PC-9 (cell line): Measurements from ENCODE around the gene R3HDML. TPM values are rescaled to one million over a fixed set of nuclear protein-coding genes. Genes with fewer than 3 reads are reported as not detected.

Experiments used
- BruUV-seq: library from RNA; stranded (reverse); fragments of 400-500 nt; replicated peaks from 2 replicates; lab custom pipeline; 2021; lab: Mats Ljungman, UMichigan
- CTCF ChIA-PET: fragments of 300-600 bp; sonication (Branson Sonifier 250); formaldehyde crosslinking; loops from one replicate; lab custom pipeline; 2022; ENCODE audit warnings: antibody characterized with exemption; lab: Charles Lee
- POLR2A ChIA-PET: fragments of 300-600 bp; sonication (Branson Sonifier 250); formaldehyde crosslinking; loops from one replicate; lab custom pipeline; 2022; ENCODE audit warnings: antibody characterized with exemption; ENCODE audit not compliant: unreplicated experiment; lab: Charles Lee
- DNase-seq, 2 experiments: peaks; one replicate each; pipeline versions ENCODE4 v3.0.0 to v3.0.0-alpha.2; 2015 to 2022; ENCODE audit warnings: mixed read lengths in 1 of 2
- H2AFZ ChIP-seq: fragments of 200-600 bp; sonication (generic); 2 replicates; pipeline ENCODE4 v1.8.1; 2017; ENCODE audit warnings: antibody characterized with exemption
- H3F3A ChIP-seq: fragments of 200-600 bp; sonication (generic); 2 replicates; pipeline ENCODE4 v1.8.1; 2017; ENCODE audit warnings: antibody characterized with exemption, mild to moderate bottlenecking, low read depth; ENCODE audit not compliant: insufficient read depth
- H3K27ac ChIP-seq: fragments of 200-600 bp; sonication (generic); 2 replicates; pipeline ENCODE4 v1.6.1; 2016; ENCODE audit warnings: mixed run types
- H3K27me3 ChIP-seq: fragments of 200-600 bp; sonication (generic); 2 replicates; pipeline ENCODE4 v1.6.1; 2016; ENCODE audit warnings: low read depth, mixed run types; ENCODE audit not compliant: insufficient read depth
- H3K36me3 ChIP-seq: fragments of 200-600 bp; sonication (generic); 2 replicates; pipeline ENCODE4 v1.6.1; 2016; ENCODE audit warnings: low read depth, mixed run types
- H3K4me1 ChIP-seq: fragments of 200-600 bp; sonication (generic); replicated peaks from 2 replicates; pipeline ENCODE4 v1.6.1; 2016; ENCODE audit warnings: mixed run types; ENCODE audit not compliant: insufficient read depth
- H3K4me2 ChIP-seq: fragments of 200-600 bp; sonication (generic); 2 replicates; pipeline ENCODE4 v1.6.1; 2017; ENCODE audit warnings: mixed run types
- H3K4me3 ChIP-seq: fragments of 200-600 bp; sonication (generic); 2 replicates; pipeline ENCODE4 v1.6.1; 2016; ENCODE audit warnings: mixed run types
- H3K79me2 ChIP-seq: fragments of 200-600 bp; sonication (generic); 2 replicates; pipeline ENCODE4 v1.6.1; 2017; ENCODE audit warnings: low read depth, mixed run types
- H3K9me2 ChIP-seq: fragments of 200-600 bp; sonication (generic); 2 replicates; pipeline ENCODE4 v1.8.1; 2017; ENCODE audit warnings: mild to moderate bottlenecking; ENCODE audit not compliant: insufficient read depth
- H3K9me3 ChIP-seq: fragments of 200-600 bp; sonication (generic); 2 replicates; pipeline ENCODE4 v1.8.1; 2016; ENCODE audit warnings: low read depth; ENCODE audit not compliant: insufficient read depth
- H4K20me1 ChIP-seq: fragments of 200-600 bp; sonication (generic); 2 replicates; pipeline ENCODE4 v1.8.1; 2017; ENCODE audit not compliant: insufficient read depth
- EZH2 ChIP-seq: fragments of 200-600 bp; sonication (generic); IDR thresholded peaks from 2 replicates; pipeline ENCODE4 v1.8.0; 2017; ENCODE audit warnings: antibody characterized with exemption, low read depth
- intact Hi-C: fragments of 100-400 bp; cut with micrococcal nuclease; formaldehyde crosslinking; loops from one replicate; pipeline ENCODE4 v1.10.0; 2022; ENCODE audit not compliant: unreplicated experiment
- total RNA-seq: library from RNA; stranded (reverse); gene quantifications from 2 replicates; pipeline ENCODE4 v1.2.3, GENCODE V29; 2021
- TF ChIP-seq, protein P1 (sequence below): fragments of 200-600 bp; sonication (generic); conservative IDR thresholded peaks from 2 replicates; pipeline ENCODE4 v1.6.1; 2017; ENCODE audit warnings: mixed run types, antibody characterized with exemption, mild to moderate bottlenecking, moderate library complexity

The R3HDML gene
- total RNA-seq, 1 experiment from 2014 or later = not detected

- BruUV-seq = no TSS peak
- no peak within 1 kb of the TSS for H3K27ac ChIP-seq
- intact Hi-C loops = loop anchor here (1.0 to 10.0 kb wide), 4 partner anchors 75 to 194 kb away; no protein-coding TSS in a partner anchor
Measured at GRCh38 chr20:44310664-44311639, 25.9 kb upstream of the R3HDML start, which contains the start of gene FITM2. Gene FITM2, minus strand, starts transcription at chr20:44311202. Its CDS starts 54 bp downstream, at chr20:44311148.

GRCh38 chr20:44314870-44315269 lies 22.0 kb upstream of the R3HDML start:
- TF ChIP-seq, protein P1, sequence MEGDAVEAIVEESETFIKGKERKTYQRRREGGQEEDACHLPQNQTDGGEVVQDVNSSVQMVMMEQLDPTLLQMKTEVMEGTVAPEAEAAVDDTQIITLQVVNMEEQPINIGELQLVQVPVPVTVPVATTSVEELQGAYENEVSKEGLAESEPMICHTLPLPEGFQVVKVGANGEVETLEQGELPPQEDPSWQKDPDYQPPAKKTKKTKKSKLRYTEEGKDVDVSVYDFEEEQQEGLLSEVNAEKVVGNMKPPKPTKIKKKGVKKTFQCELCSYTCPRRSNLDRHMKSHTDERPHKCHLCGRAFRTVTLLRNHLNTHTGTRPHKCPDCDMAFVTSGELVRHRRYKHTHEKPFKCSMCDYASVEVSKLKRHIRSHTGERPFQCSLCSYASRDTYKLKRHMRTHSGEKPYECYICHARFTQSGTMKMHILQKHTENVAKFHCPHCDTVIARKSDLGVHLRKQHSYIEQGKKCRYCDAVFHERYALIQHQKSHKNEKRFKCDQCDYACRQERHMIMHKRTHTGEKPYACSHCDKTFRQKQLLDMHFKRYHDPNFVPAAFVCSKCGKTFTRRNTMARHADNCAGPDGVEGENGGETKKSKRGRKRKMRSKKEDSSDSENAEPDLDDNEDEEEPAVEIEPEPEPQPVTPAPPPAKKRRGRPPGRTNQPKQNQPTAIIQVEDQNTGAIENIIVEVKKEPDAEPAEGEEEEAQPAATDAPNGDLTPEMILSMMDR = no peak
- no peak for TF ChIP-seq EZH2
- H2AFZ ChIP-seq = no peak overlapping the region
- no peak overlapping the region for H3K27ac ChIP-seq
- no TSS peak for BruUV-seq
- peaks cover 15% of the 10 kb centered on the region; the same call in 1 of the 2 replicates for H3K27me3 ChIP-seq
- no peaks in the 10 kb centered on the region for H3K9me3 ChIP-seq
- H3K4me3 ChIP-seq = no peak overlapping the region
- H3K4me2 ChIP-seq = no peak overlapping the region
- H3F3A ChIP-seq = no peaks in the 10 kb centered on the region
- no peaks in the 10 kb centered on the region for H4K20me1 ChIP-seq
- intact Hi-C loops = loop anchor here (10.0 kb wide), 1 partner anchor 150 kb away; no protein-coding TSS in a partner anchor
- H3K79me2 ChIP-seq = peaks cover 3% of the 10 kb centered on the region; the same call in 1 of the 2 replicates
- H3K9me2 ChIP-seq = no peaks in the 10 kb centered on the region
- H3K36me3 ChIP-seq = no peaks in the 10 kb centered on the region
- ChIA-PET POLR2A (interaction anchor here (0.6 kb wide), 1 partner anchor 365 kb away, joined by 6 read pairs; no protein-coding TSS in a partner anchor), CTCF (interaction anchor here (0.7 kb wide), 1 partner anchor 197 kb away, joined by 11 read pairs; no protein-coding TSS in a partner anchor)
- DNase-seq = no peak
- peaks cover 6% of the 10 kb centered on the region for H3K4me1 ChIP-seq

More at GRCh38 chr20:44310664-44311639, 25.9 kb upstream of the R3HDML start, which contains the start of gene FITM2:
- POLR2A ChIA-PET = interaction anchor here (0.5 to 0.6 kb wide), 3 partner anchors 134 to 228 kb away, joined by 3 to 5 read pairs (median 5); no protein-coding TSS in a partner anchor
- no peaks in the 10 kb centered on the region for H3K9me2 ChIP-seq
- H4K20me1 ChIP-seq = no peaks in the 10 kb centered on the region
- H2AFZ ChIP-seq = peak within 1 kb of the TSS; percentile 91
- H3K4me2 ChIP-seq = peak within 1 kb of the TSS; percentile 93
- peak within 1 kb of the TSS; percentile 69 for H3K4me3 ChIP-seq
- no peaks in the 10 kb centered on the region for H3F3A ChIP-seq
- H3K36me3 ChIP-seq = no peaks in the 10 kb centered on the region
- H3K79me2 ChIP-seq = peaks cover 3% of the 10 kb centered on the region; the same call in 1 of the 2 replicates
- TF ChIP-seq EZH2 = no peak
- TF ChIP-seq, protein P1 = peak; percentile 94
- peaks cover 10% of the 10 kb centered on the region for H3K4me1 ChIP-seq
- H3K9me3 ChIP-seq = no peaks in the 10 kb centered on the region
- CTCF ChIA-PET = interaction anchor here (0.5 to 2.6 kb wide), 9 partner anchors 14 to 420 kb away, joined by 3 to 28 read pairs (median 4); no protein-coding TSS in a partner anchor
- DNase-seq = peak; percentile 86 to 98
- H3K27me3 ChIP-seq = no peaks in the 10 kb centered on the region

DNA sequence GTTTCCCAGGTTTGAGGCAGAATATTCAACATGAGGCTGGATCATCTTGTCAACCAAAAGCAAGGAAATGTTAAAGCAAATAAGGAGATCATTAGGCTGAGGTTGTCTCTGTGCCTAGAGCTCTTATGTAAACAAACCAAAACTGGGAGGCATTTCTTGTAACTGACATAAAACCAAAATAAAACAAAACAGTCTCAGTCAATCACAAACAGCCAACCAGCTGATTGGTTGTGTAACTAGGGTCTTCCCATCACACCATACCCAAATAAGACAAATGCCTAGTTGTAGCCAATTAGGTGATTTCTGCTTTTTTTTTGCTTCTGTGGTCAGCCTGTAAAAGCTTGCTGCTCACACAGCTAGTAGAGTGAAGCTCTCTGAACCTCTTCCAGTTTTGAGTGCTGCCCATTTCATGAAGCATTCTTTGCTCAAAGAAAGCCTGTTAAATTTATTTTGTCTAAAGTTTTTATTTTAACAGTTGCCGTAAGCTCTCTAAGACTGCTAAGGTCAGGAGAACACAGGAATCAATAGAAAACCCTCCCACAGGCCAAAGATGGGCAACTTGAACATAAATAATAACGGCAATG lies 16.9 kb upstream of the R3HDML start:
- no peak for DNase-seq
- Histone ChIP-seq H2AFZ (no peak overlapping the region), H3K4me3 (no peak overlapping the region), H3K9me2 (no peaks in the 10 kb centered on the region), H3K27me3 (peaks cover 15% of the 10 kb centered on the region; the same call in 1 of the 2 replicates), H3K9me3 (no peaks in the 10 kb centered on the region), H3F3A (no peaks in the 10 kb centered on the region), H3K79me2 (no peaks in the 10 kb centered on the region), H3K4me1 (no peaks in the 10 kb centered on the region), H4K20me1 (no peaks in the 10 kb centered on the region), H3K27ac (no peak overlapping the region), H3K36me3 (no peaks in the 10 kb centered on the region), H3K4me2 (no peak overlapping the region)
- CTCF ChIA-PET = interaction anchor here (0.5 to 0.6 kb wide), 2 partner anchors 56 to 105 kb away, joined by 3 to 6 read pairs; no protein-coding TSS in a partner anchor
- no peak for TF ChIP-seq EZH2
- TF ChIP-seq, protein P1 = no peak
- BruUV-seq = no TSS peak
- POLR2A ChIA-PET = no interaction called here
- intact Hi-C loops = loop anchor here (10.0 kb wide), 1 partner anchor 145 kb away; no protein-coding TSS in a partner anchor
